Activated CD4-positive, alpha-beta T cell treated with anti-CD3 and anti-CD28 coated beads, Interleukin-2, amount 50 U/mL, for 48 hours (primary cell): ENCODE measurements around the gene PSMC5.
A peak's percentile ranks its signal among the peaks of the same experiment; 100 is the strongest.

Experiments
- DNase-seq, 2 experiments: peaks; one replicate each; pipeline ENCODE4 v3.0.0-alpha.2; 2020

The PSMC5 gene

DNA sequence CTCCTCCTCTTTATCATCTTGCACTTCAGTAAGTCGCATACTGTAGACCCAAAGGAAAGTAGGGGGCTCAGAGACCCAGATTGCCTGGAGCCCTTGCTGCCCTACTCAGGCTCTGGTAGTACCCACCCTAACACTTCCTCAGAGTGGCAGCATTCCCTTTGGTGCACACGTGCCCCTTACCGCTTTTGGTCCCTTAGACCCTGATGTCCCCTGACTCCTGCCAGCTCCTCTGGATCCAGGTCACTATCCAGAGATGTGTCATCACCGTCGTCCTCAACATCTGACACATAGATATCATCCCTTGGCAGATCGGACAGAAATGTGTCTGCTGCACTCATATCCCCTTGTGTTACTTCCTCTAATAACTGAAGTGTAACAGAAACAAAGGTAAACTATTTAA lies 5.4 kb upstream of the PSMC5 start:
- DNase-seq, result no peak

DNA sequence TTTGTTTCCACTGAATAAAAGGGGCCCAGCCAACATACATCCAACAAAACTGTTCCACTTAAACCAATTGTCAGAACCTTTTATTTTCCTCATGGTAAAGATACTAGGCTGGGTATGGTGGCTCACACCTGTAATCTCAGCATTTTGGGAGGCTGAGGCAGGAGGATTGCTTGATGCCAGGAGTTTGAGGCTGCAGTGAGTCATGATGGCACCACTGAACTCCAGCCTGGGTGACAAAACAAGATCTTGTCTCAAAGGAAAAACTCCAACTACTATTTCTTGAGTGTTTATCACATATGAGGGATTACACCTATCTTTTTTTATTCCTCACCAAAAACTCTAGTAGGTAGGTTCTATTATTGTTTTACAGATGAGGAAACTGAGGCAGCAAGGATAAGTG lies 4.7 kb upstream of the PSMC5 start:
- DNase-seq, result no peak

- DNase-seq, result no peak
These were observed 3.4 kb upstream of the PSMC5 start for GRCh38 chr17:63823659-63824331.

DNA sequence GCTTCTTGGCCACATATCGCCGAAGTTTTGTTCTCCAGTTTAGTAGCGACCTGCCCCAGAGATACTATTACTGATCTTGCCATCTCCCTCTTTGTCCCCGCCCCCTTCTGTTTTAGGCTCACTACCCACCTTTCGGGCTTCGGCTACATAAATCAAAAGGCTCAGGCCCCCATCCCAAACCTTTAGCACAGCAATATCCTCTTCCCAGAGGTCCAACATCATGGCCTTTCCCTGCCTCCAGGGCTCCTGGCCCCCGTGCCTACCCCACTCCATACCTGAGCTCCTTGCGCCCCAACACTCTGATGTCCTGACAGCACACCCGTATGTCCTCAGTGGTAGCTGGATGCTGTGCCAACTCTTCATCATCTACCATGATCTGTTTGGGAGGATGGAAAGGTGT lies 2.9 kb upstream of the PSMC5 start:
- DNase-seq, result no peak

DNA sequence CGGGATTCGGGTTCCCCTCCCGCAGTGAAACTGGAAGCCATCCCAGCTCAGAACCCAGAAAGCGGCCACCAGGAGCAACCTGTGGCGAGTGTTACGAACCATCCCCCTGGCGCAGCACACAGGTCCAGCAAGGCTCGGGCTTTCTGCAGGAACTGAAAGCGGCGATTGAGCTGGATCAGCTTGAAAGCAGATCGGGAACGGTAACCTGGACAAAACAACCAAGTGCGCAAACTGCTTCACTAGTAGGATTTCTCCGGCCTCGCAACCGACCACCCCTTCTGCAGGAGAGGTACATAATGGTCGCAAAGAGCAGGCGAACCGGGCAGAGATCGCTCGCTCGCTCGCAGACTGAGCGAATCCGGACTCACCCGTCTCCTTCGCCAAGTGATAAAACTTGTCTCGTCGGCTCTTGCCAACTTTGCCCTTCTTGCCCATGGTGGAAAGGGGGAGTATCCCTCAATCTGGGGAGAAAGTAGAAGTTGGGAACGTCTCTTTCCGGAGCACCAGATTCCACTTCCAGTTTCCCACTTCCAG lies 696 bp upstream of the PSMC5 start:
- DNase-seq, result no peak

- no peak for DNase-seq
These were observed 580 bp downstream of the PSMC5 start for GRCh38 chr17:63827801-63828221.

GRCh38 chr17:63828936-63829335 lies 1.7 kb downstream of the PSMC5 start:
- no peak for DNase-seq

GRCh38 chr17:63830278-63830677 lies 3.0 kb downstream of the PSMC5 start:
- no peak for DNase-seq

GRCh38 chr17:63830904-63831491 lies 3.8 kb downstream of the PSMC5 start:
- DNase-seq, result no peak

DNA sequence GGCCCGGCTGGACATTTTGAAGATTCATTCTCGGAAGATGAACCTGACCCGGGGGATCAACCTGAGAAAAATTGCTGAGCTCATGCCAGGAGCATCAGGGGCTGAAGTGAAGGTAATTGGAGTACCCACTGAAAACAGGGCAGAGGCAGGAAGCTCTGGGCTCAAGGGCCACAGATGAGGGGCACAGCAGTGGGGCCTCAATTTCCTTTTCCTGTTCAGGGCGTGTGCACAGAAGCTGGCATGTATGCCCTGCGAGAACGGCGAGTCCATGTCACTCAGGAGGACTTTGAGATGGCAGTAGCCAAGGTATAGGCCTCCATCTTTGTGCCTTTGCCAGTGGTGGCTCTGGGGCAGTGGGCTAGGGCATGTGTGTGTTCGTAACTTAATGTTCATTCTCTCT lies 4.3 kb downstream of the PSMC5 start:
- DNase-seq, result no peak

- DNase-seq, result no peak
These were observed 4.8 kb downstream of the PSMC5 start for GRCh38 chr17:63832014-63832413.

GRCh38 chr17:63832455-63832854 lies 5.2 kb downstream of the PSMC5 start:
- no peak for DNase-seq

GRCh38 chr17:63833026-63833740 lies 6.0 kb downstream of the PSMC5 start:
- DNase-seq, result no peak

GRCh38 chr17:63833741-63834373 lies 6.6 kb downstream of the PSMC5 start:
- DNase-seq, result no peak

DNA sequence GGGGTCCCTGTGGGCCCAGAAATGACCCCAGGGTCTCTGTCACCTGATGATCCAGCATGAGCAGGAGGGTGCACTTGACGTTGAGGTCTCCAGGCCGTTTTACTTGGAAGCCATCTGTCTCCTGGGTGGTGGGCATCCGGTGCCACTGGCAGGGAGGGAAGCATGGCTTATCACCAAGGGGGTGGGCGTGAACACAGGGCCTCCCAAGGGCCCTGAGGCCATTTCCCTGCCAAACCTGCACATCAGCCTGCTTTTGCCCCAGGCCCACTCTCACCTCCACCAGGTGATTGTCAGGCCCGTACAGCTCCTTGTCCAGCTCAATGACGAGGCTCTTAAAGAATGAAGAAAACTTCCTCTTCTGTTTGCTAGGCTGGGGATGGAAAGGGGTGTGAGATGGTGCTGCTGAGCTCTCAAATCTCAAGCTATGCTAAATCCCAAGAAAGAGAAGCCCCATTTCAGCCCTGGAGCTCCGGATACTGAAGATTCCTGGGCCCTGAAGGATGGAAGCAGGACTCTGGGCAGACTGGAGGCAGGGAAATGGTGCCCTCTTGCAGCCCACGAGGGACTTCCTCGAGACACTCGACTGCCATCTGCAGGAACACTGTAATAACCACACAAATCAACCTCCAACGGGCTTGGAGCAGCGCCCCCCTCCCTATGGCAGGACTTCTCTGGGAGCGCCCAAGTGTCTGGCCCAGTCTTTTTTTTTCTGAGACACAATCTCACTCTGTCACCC lies 7.4 kb downstream of the PSMC5 start:
- DNase-seq, result peak; percentile 64 to 75

- DNase-seq, result no peak
These were observed 8.0 kb downstream of the PSMC5 start for GRCh38 chr17:63835167-63835720.

GRCh38 chr17:63836811-63837210 lies 9.6 kb downstream of the PSMC5 start:
- no peak for DNase-seq

- no peak for DNase-seq
These were observed 10.2 kb downstream of the PSMC5 start for GRCh38 chr17:63837480-63837879.

- no peak for DNase-seq
These were observed 10.8 kb downstream of the PSMC5 start for GRCh38 chr17:63837962-63838600.

- DNase-seq, result no peak
These were observed 11.5 kb downstream of the PSMC5 start for GRCh38 chr17:63838631-63839171.

GRCh38 chr17:63840591-63841349 lies 13.5 kb downstream of the PSMC5 start:
- DNase-seq, result no peak
